ENCODE results near the gene DYRK2.
"Not testable (repeated sequence)": the region's sequence is repeated elsewhere in the genome, so short reads cannot be mapped to it uniquely, and the experiment has no call there.

Gene DYRK2

GRCh38 chr12:67672507-67672906 is 24.0 kb downstream of the DYRK2 start:
- DNase-seq = not testable (repeated sequence)

- DNase-seq = not testable (repeated sequence)
Observed at GRCh38 chr12:67673509-67673908, 25.0 kb downstream of the DYRK2 start.

- DNase-seq = no peak
Observed at GRCh38 chr12:67674417-67674816, 25.9 kb downstream of the DYRK2 start.

GRCh38 chr12:67676624-67677023 is 28.1 kb downstream of the DYRK2 start:
- DNase-seq = no peak

GRCh38 chr12:67677166-67677565 is 28.6 kb downstream of the DYRK2 start:
- DNase-seq = no peak

GRCh38 chr12:67681105-67681778 is 32.7 kb downstream of the DYRK2 start:
- DNase-seq = no peak

GRCh38 chr12:67681941-67682620 is 33.5 kb downstream of the DYRK2 start:
- no peak for DNase-seq

GRCh38 chr12:67689385-67689784 is 40.8 kb downstream of the DYRK2 start:
- DNase-seq = no peak

GRCh38 chr12:67690656-67691055 is 42.1 kb downstream of the DYRK2 start:
- no peak for DNase-seq

GRCh38 chr12:67691220-67691619 is 42.7 kb downstream of the DYRK2 start:
- no peak for DNase-seq

- no peak for DNase-seq
Observed at GRCh38 chr12:67692135-67692534, 43.6 kb downstream of the DYRK2 start.

GRCh38 chr12:67692966-67693365 is 44.4 kb downstream of the DYRK2 start:
- DNase-seq = no peak

GRCh38 chr12:67693894-67694293 is 45.3 kb downstream of the DYRK2 start:
- no peak for DNase-seq

- DNase-seq = no peak
Observed at GRCh38 chr12:67694306-67694900, 45.9 kb downstream of the DYRK2 start.

GRCh38 chr12:67695974-67696373 is 47.4 kb downstream of the DYRK2 start:
- DNase-seq = no peak

- DNase-seq = no peak
Observed at GRCh38 chr12:67697443-67697842, 48.9 kb downstream of the DYRK2 start.

GRCh38 chr12:67697967-67698366 is 49.4 kb downstream of the DYRK2 start:
- no peak for DNase-seq

GRCh38 chr12:67698672-67699581 is 50.4 kb downstream of the DYRK2 start:
- no peak for DNase-seq

GRCh38 chr12:67701121-67701520 is 52.6 kb downstream of the DYRK2 start:
- DNase-seq = no peak

- no peak for DNase-seq
Observed at GRCh38 chr12:67702136-67702535, 53.6 kb downstream of the DYRK2 start.

- DNase-seq = no peak
Observed at GRCh38 chr12:67704071-67704470, 55.5 kb downstream of the DYRK2 start.

- DNase-seq = no peak
Observed at GRCh38 chr12:67705394-67706370, 57.1 kb downstream of the DYRK2 start.

Data from COR-L47 (cell line).